Uterus (tissue), 4 donors: ENCODE data around the gene GABRB1. TPM values are rescaled to one million over a fixed set of nuclear protein-coding genes. Genes with fewer than 3 reads are reported as not detected.

Experiments used
- DNase-seq, 2 donors: peaks; one replicate each; pipeline ENCODE4 v3.0.0-alpha.2; 2019 to 2020
- H3K27ac ChIP-seq, 2 donors: fragments of 200-600 bp; sonication (generic); 1 replicate in 1 of 2; 2 replicates in 1 of 2; pipeline ENCODE4 v1.5.1; 2016 to 2018
- H3K27me3 ChIP-seq, 2 donors: fragments of 200-600 bp; sonication (generic); one replicate each; pipeline ENCODE4 v1.5.1; 2018 to 2019; ENCODE audit warnings: control low read depth in 1 of 2
- H3K36me3 ChIP-seq, 2 donors: fragments of 200-600 bp; sonication (generic); one replicate each; pipeline ENCODE4 v1.5.1; 2019; ENCODE audit warnings: control low read depth in 1 of 2
- H3K4me1 ChIP-seq, 2 donors: fragments of 200-600 bp; sonication (generic); one replicate each; pipeline ENCODE4 v1.5.1; 2018 to 2019; ENCODE audit warnings: control low read depth in 1 of 2
- H3K4me3 ChIP-seq, 2 donors: fragments of 200-600 bp; sonication (generic); 1 replicate in 1 of 2; 2 replicates in 1 of 2; pipeline ENCODE4 v1.5.1; 2018 to 2019; ENCODE audit warnings: mild to moderate bottlenecking in 1 of 2
- H3K9me3 ChIP-seq, 2 donors: fragments of 200-600 bp; sonication (generic); one replicate each; pipeline ENCODE4 v1.5.1; 2019; ENCODE audit warnings: control low read depth in 1 of 2
- POLR2A ChIP-seq, 2 donors: fragments of 450-650 bp; IDR thresholded peaks; one replicate each; pipeline ENCODE4 v1.6.1; 2016; ENCODE audit warnings: antibody characterized with exemption in 2 of 2, mild to moderate bottlenecking in 1 of 2, moderate library complexity in 1 of 2
- intact Hi-C: fragments of 100-400 bp; cut with DNase I; formaldehyde crosslinking; loops from one replicate; pipeline ENCODE4 v1.15.1; 2023; ENCODE audit warnings: low total_unique reads
- total RNA-seq, 4 donors: library from RNA; depleted of rRNA in 3 of 4; stranded (reverse); fragments of >200 nt in 3 of 4; gene quantifications; one replicate each; pipeline versions ENCODE4 v1.1.0 to v1.2.4, GENCODE V29; 2014 to 2023
- TF ChIP-seq, protein P1 (sequence below), 4 experiments: fragments of 200-600 bp in 2 of 4; fragments of 450-650 bp in 2 of 4; sonication (generic) in 2 of 4; IDR thresholded peaks; one replicate each; pipeline ENCODE4 v1.5.1; 2016 to 2019; ENCODE audit warnings: antibody characterized with exemption in 4 of 4, mild to moderate bottlenecking in 2 of 4, moderate library complexity in 1 of 4
- donor health status: DM: yes; HTN: yes; CAD: no.

Gene GABRB1
- total RNA-seq, 4 donors from 2014 or later = 1.2 to 1.5 TPM; not detected in 2

DNA sequence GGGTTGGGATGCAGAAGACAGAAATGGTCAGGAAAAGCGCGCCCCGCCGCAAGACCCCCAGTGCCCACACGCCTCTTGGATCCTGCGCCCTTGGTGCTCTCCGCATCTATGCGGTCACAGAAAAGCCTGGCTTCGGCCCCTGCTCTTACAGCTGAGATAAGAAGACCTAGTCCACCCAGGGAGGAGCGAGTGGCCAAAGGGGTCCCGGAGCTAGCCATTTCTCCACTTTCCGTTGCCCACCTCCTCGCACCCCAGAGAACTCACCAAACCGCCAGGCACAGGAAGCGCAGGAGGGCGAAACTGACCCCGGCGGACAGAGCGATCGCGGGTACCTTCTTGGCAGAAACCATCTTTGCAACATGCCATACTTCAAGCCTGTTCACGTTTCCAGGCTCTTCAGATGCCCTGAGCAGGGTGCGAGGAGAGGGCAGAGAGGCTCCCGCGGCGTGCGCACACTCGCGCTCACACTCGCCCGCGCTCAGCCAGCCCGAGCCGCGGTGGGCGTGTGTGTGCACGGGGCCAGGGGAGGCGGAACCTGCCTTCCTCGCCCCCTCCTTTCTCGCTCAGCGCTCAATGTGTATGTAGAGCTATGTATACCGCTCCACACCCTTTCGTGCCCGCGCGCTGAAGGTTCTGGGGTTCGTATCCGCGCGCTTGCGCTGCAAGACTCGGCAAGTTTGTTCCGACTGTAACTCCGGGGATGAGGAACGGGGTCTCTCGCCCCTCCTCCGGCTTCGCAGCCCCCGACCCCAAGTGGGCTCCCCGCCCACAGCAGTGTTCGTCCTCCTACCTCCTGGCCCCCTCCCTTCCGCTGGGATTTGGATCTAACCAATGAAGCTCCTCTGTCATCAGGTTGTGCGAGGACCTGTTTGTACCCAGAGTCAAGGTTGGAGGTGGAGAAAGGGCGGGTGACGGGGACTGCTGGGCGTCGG, 38.0 kb upstream of the GABRB1 start, which contains the start of gene GABRA4:
TSS of gene GABRA4 (minus strand) at position 507 of the 932 bp plus-strand sequence. CDS start at position 350, 157 bp downstream.
- Histone ChIP-seq H3K27me3 (no peaks in the 10 kb centered on the region), H3K36me3 (no peaks in the 10 kb centered on the region), H3K9me3 (no peaks in the 10 kb centered on the region), H3K4me3 (no peak within 1 kb of the TSS), H3K27ac (no peak within 1 kb of the TSS), H3K4me1 (no peaks in the 10 kb centered on the region)
- intact Hi-C loops = no loop called here
- no peak for DNase-seq
- TF ChIP-seq POLR2A (IDR thresholded peaks at IDR 0.05) = no peak
- TF ChIP-seq, protein P1, sequence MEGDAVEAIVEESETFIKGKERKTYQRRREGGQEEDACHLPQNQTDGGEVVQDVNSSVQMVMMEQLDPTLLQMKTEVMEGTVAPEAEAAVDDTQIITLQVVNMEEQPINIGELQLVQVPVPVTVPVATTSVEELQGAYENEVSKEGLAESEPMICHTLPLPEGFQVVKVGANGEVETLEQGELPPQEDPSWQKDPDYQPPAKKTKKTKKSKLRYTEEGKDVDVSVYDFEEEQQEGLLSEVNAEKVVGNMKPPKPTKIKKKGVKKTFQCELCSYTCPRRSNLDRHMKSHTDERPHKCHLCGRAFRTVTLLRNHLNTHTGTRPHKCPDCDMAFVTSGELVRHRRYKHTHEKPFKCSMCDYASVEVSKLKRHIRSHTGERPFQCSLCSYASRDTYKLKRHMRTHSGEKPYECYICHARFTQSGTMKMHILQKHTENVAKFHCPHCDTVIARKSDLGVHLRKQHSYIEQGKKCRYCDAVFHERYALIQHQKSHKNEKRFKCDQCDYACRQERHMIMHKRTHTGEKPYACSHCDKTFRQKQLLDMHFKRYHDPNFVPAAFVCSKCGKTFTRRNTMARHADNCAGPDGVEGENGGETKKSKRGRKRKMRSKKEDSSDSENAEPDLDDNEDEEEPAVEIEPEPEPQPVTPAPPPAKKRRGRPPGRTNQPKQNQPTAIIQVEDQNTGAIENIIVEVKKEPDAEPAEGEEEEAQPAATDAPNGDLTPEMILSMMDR (IDR thresholded peaks at IDR 0.05) = no peak

DNA sequence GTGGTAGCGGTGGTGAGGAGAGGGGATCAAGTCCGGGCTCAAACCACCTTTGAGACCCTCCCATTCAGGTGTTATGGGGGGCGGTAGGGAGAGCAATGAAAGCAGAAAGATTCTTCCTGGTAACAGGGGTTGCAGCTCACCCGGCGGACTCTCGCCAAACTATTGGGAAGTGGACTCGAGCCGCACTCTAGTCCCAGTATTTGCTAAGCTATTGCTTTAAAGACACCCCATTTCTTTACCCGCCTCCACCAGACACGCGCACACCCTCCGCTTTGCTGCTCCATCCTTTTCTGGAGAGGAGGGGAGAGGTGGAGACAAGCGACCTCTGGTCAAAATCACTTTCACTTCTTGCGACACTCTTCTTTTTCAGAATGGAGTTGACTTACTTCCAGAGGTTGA, 37.4 kb upstream of the GABRB1 start:
- no peak for DNase-seq

DNA sequence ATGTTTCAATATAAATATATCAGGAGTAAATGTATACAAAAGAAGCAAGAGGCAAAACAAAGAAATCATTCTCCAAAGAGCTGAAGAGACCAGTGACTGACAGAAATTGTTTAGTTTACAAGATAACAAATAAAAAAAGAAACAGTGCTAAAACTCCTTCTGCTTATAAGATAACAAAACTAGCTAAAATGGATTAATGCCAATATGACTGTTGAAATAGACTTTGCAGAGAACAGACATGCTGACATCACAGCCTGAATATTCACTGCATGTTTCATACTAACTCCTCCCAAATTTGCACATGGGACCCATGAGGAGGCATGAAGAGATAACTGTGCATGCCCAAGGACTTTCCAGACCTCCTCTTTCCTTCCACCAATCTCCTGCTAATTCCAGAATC, 31.8 kb upstream of the GABRB1 start:
- H3K4me1 ChIP-seq = no peaks in the 10 kb centered on the region
- no peak overlapping the region for H3K27ac ChIP-seq
- no peaks in the 10 kb centered on the region for H3K9me3 ChIP-seq
- no peaks in the 10 kb centered on the region for H3K36me3 ChIP-seq
- intact Hi-C loops = no loop called here
- no peak overlapping the region for H3K4me3 ChIP-seq
- no peak for DNase-seq
- no peaks in the 10 kb centered on the region for H3K27me3 ChIP-seq
- TF ChIP-seq, protein P1 (IDR thresholded peaks at IDR 0.05) = no peak
- no peak for TF ChIP-seq POLR2A (IDR thresholded peaks at IDR 0.05)

More for the DNA sequence above, 37.4 kb upstream of the GABRB1 start:
- intact Hi-C loops = no loop called here
- Histone ChIP-seq H3K4me3 (no peak overlapping the region), H3K27ac (no peak overlapping the region), H3K27me3 (no peaks in the 10 kb centered on the region), H3K4me1 (no peaks in the 10 kb centered on the region), H3K36me3 (no peaks in the 10 kb centered on the region), H3K9me3 (no peaks in the 10 kb centered on the region)
- TF ChIP-seq, protein P1 (IDR thresholded peaks at IDR 0.05) = no peak

DNA sequence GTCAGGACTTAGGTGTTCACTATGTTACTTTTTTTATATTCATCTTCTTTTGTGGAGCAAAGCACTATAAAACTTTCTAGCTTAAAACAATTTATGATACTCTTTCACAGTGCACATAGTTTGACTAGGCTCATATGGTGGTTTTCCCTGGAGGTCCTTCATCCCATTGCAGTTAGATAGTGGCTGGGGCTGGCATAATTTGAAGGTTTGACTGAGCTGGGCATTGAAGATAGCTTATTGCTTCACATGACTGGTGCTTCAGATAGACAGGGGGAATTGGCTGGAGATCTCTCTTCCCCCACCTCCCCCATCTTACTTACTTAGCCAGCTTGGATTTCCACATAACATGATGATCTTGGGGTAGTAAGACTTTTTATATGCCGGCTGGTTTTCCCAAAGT, 31.0 kb upstream of the GABRB1 start:
- no peaks in the 10 kb centered on the region for H3K36me3 ChIP-seq
- H3K4me3 ChIP-seq = no peak overlapping the region
- H3K27me3 ChIP-seq = no peaks in the 10 kb centered on the region
- H3K4me1 ChIP-seq = no peaks in the 10 kb centered on the region
- intact Hi-C loops = no loop called here
- no peaks in the 10 kb centered on the region for H3K9me3 ChIP-seq
- no peak for DNase-seq
- no peak overlapping the region for H3K27ac ChIP-seq
- TF ChIP-seq, protein P1 (IDR thresholded peaks at IDR 0.05) = no peak
- no peak for TF ChIP-seq POLR2A (IDR thresholded peaks at IDR 0.05)

DNA sequence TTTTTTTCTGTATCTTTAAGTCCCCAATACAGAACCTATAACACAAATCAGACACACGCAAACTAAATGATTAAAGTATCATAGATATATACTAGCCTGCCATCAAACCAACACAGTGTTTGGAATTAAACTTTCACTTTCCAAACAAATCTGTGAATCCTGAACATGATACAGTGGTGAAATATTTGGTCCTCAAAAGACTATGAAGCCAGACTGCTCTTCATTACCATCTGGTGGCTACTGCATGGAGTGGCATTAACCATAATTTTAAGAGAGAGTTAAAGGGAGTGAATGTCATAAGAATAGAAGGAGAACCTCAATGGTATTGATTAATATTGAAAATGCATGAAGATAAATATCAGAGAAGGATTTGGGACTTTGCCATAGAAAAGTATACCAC, 28.8 kb upstream of the GABRB1 start:
- H3K27me3 ChIP-seq = no peaks in the 10 kb centered on the region
- TF ChIP-seq POLR2A (IDR thresholded peaks at IDR 0.05) = no peak
- TF ChIP-seq, protein P1 (IDR thresholded peaks at IDR 0.05) = no peak
- intact Hi-C loops = no loop called here
- no peaks in the 10 kb centered on the region for H3K36me3 ChIP-seq
- H3K27ac ChIP-seq = no peak overlapping the region
- no peak overlapping the region for H3K4me3 ChIP-seq
- no peak for DNase-seq
- H3K4me1 ChIP-seq = no peaks in the 10 kb centered on the region
- no peaks in the 10 kb centered on the region for H3K9me3 ChIP-seq
